ENCODE measurements around the gene CNN2.

Gene CNN2

DNA sequence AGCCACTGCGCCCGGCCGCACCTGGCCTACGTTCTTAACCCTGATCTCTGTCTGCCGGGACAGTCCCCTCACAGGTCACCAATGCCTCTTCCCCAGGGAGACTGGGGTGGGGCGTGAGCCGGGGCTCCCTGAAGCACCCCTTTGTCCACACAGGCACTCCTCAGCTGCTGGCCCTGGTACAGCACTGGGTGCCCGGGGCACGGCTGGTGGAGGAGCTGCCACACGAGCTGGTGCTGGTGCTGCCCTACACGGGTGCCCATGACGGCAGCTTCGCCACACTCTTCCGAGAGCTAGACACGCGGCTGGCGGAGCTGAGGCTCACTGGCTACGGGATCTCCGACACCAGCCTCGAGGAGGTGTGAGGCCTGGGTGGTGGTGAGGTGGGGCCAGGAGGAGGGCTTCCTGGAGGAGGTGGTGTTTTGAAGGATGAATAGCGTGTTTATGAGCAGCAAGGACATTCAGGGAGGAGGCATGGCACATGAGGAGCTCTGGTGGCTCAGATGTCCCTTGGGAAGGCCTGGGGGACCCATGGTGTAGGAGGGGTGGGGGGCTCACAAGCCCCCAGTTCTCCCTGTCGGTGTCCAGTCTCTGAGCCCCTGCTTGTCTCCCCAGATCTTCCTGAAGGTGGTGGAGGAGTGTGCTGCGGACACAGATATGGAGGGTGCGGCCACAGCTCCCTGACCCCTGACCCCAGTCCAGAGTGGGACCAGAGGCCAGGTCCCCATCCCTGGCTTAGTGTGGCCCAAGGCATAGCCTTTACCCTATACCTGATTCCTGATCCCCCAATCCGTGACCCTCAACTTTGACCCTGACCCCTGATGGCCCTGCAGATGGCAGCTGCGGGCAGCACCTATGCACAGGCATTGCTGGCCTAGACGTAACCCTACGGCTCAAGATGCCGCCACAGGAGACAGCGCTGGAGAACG lies 27.0 kb downstream of the CNN2 start:
- no peak for DNase-seq

DNA sequence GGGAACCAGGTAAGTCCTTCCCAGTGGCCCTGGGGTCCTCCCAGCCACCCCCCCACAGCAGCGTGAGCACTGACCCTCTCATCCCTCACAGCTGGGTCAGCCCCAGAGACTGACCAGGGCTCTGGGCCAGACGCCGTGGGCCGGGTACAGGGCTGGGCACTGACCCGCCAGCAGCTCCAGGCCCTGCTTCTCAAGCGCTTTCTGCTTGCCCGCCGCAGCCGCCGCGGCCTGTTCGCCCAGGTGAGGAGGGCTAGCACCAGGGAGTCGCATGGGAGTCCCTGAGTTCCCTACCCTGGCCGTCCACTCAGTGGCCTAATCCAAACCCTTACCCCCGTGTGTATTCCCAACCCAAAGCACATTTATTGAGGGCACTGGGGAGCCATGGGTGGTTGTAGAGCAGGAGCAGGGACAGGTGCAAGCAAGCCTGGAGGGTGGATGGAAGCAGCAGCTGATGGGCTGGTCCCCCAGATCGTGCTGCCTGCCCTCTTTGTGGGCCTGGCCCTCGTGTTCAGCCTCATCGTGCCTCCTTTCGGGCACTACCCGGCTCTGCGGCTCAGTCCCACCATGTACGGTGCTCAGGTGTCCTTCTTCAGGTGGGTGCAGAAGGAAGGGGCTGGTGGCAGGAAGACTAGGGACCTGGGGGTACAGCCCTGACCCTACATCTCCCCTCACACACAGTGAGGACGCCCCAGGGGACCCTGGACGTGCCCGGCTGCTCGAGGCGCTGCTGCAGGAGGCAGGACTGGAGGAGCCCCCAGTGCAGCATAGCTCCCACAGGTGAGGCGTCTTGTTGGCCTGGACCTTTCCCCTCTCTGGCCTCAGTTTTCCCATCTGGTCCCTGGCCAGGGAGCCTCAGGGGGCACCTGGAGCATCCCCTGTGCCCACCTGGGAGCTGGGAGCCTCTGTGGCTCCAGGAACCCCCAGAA lies 28.0 kb downstream of the CNN2 start:
- no peak for DNase-seq

DNA sequence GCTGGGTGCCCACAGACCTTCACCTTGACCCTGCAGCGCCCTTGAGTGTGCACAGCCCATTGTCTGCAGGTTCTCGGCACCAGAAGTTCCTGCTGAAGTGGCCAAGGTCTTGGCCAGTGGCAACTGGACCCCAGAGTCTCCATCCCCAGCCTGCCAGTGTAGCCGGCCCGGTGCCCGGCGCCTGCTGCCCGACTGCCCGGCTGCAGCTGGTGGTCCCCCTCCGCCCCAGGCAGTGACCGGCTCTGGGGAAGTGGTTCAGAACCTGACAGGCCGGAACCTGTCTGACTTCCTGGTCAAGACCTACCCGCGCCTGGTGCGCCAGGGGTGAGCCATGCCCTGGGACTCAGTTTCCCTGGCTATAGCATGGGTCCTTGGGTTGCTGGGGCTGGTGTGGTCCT lies 28.6 kb downstream of the CNN2 start:
- no peak for DNase-seq

DNA sequence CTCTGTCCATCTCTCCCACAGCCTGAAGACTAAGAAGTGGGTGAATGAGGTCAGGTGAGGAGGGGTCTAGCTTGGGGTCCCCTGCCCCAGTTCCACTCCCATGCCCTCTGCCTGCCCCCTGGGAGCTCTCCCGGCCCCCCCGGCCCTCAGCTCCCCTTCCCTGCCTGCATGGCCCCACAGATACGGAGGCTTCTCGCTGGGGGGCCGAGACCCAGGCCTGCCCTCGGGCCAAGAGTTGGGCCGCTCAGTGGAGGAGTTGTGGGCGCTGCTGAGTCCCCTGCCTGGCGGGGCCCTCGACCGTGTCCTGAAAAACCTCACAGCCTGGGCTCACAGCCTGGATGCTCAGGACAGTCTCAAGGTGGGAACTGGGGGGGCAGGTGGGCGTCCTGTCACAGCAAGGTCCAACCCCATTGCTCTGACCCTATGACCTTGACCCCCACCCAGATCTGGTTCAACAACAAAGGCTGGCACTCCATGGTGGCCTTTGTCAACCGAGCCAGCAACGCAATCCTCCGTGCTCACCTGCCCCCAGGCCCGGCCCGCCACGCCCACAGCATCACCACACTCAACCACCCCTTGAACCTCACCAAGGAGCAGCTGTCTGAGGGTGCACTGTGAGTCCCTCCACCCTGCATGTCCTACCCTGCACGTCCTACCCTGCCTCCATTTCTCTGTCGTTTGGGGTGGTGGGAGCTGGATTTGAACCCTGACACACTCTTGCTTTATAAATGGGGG lies 29.6 kb downstream of the CNN2 start:
- DNase-seq: no peak

DNA sequence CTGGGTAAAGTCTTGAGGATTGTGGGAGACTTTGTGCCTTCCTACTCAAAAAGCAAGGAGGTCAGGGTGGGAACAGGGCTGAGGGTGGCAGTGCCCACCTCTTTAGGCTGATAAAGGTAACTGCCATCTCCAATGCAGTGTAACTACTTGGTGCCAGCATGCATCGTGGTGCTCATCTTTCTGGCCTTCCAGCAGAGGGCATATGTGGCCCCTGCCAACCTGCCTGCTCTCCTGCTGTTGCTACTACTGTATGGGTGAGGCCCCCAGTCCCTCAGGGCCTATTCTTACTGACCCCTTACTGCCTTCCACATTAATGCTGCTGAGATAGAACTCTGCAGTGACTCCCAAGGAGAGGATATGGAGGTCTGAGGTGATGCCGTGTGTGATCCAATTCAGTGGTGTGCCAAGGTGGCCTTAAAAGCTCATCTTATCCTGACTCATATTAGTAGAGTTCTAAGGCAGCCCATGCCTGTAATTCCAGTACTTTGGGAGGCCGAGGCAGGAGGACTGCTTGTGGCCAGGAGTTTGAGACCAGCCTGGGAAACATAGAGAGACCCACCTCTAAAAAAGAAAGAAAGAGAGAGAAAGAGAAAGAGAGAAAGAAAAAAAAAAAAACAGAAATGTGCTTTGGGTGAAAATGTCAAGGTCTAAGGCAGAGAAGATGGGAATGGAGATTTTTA lies 30.9 kb downstream of the CNN2 start:
- DNase-seq: peak; percentile 48

DNA sequence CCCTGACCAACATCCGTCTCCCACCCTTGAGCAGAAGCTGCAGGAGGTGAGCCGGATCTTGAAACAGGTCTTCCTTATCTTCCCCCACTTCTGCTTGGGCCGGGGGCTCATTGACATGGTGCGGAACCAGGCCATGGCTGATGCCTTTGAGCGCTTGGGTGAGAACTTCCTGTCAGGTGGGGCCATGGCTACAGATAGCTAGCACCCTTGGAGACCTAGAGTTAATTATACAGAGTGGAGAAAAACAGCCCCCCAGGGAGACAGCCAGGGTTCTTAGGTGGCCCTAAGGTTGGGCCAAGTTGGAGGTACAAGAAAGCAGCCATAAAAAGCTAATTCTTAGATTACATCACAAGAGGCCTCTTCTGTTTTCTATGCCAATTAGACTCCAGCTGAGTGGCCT lies 31.7 kb downstream of the CNN2 start:
- DNase-seq: no peak

DNA sequence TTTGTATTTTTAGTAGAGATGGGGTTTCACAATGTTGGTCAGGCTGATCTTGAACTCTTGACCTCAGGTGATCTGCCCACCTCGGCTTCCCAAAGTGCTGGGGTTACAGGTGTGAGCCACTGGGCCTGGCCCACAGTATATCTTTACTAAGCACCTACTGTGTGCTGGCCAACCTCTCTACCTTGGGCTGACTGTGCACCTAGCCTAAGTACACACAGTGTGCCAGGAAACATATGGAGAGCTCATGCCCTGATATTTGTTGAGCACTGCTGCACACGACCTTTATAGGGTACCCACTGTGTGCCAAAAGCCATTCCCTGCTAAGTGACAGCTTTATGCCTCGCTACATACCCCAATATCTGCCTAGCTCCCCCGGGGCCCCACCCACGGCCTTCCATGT lies 34.3 kb downstream of the CNN2 start:
- no peak for DNase-seq

DNA sequence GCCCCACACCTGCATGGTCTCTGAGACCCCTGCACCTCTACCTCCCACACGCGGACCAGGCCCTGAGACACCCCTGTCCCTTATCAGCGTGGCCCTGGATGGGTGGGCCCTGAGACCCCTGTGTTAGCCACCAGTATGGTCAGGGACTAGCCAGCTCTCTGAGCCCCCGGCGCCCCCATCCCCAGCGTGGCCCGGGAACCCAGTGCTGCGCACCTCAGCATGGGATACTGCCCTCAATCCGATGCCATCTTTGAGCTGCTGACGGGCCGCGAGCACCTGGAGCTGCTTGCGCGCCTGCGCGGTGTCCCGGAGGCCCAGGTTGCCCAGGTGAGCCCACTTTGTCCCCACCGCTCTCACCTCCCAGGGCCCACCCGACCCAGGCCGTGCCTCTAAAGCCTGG lies 35.6 kb downstream of the CNN2 start:
- no peak for DNase-seq

DNA sequence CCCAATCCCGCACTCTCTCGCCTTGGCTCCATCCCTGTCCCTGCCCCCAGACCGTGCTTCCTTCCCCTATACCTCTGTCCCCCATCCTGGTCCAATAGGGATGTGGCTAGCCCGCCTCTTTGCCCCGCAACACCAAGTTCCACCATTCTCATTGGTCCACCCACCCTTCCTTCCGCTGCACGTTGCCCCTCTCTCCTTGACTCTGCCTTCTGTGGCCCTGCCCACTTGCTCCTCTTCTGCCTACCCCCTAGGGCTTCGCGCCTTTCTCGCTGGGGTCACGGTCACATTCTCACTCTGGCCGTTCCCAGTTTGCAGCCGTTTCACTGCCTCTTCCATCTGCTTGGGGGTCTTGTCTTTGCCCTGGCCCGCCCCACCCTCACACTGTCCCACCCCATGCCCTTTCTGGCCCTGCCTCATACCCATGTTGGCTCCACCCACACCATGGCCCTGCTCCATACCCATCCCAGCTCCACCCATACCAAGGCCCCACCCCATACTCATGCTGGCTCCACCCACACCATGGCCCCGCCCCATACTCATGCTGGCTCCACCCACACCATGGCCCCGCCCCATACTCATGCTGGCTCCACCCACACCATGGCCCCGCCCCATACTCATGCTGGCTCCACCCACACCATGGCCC lies 36.1 kb downstream of the CNN2 start:
- DNase-seq: peak; percentile 51

DNA sequence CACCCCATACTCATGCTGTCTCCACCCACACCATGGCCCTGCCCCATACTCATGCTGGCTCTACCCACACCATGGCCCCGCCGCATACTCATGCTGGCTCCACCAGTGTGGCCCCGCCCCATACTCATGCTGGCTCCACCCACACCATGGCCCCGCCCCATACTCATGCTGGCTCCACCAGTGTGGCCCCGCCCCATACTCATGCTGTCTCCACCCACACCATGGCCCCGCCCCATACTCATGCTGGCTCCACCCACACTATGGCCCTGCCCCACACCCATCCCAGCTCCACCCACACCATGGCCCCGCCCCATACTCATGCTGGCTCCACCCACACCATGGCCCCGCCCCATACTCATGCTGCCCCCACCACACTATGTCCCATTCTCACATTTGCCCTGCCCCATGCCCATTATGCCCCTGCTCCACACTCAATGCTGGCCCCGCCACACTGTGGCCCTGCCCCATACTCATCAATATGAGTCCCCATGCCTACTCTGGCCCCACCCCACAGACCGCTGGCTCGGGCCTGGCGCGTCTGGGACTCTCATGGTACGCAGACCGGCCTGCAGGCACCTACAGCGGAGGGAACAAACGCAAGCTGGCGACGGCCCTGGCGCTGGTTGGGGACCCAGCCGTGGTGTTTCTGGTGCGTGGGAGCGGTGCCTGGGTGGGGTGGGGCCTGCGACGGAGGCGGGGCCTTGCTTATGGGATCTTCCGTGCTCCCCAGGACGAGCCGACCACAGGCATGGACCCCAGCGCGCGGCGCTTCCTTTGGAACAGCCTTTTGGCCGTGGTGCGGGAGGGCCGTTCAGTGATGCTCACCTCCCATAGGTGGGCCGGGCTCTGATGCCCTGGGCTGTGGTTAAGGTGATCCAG lies 36.9 kb downstream of the CNN2 start:
- DNase-seq: peak; percentile 70

DNA sequence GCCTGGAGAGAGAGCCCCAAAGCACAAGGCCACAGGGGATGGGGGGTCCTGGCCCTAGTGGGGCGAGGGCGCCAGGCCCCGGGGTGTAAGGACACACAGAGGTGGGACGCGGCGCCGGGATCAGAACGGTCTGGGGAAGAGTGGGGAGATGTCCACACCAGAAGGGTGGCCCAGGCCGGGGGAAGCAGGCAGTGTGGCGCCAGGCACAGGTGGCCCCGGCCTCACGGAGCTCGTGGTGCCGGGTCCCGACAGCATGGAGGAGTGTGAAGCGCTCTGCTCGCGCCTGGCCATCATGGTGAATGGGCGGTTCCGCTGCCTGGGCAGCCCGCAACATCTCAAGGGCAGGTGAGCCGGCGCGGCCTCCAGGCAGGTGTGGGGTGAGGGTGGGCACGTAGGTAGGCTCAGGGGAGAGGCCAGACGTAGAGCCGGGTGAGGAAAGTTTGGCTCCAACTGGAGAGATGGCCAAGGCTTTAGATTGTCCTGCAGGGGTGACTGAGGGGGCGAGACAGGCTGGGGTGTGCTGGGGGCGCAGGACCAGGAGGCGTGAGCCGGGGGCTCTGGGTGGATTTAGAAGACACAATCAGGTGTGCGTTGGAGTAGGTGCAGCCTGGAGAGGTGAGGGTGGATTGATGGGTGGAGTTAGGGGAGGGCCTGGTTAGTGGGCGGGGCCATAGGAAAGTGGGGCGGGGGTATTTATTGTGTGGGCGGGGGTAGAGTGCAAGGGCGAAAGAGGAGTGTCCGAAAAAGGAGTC lies 37.7 kb downstream of the CNN2 start:
- DNase-seq: no peak

DNA sequence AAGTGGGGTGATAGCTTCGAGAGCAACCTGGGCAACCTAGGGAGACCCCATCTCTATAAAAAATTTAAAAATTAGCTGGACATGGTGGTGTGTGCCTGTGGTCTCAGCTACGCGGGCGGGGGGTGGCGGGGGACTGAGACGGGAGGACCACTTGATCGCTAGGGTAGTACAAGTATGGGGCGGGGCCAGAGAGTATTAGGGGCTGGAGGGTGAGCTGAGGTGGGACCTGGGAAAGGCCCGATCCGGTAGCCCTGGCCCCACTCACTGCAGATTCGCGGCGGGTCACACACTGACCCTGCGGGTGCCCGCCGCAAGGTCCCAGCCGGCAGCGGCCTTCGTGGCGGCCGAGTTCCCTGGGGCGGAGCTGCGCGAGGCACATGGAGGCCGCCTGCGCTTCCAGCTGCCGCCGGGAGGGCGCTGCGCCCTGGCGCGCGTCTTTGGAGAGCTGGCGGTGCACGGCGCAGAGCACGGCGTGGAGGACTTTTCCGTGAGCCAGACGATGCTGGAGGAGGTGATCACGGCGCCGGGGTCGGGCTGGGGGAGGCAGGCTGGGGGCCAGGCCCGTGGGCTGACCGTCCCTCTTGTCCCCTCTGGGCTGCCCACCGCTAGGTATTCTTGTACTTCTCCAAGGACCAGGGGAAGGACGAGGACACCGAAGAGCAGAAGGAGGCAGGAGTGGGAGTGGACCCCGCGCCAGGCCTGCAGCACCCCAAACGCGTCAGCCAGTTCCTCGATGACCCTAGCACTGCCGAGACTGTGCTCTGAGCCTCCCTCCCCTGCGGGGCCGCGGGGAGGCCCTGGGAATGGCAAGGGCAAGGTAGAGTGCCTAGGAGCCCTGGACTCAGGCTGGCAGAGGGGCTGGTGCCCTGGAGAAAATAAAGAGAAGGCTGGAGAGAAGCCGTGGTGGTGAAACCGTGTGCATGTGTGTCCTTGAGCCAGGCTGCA lies 38.5 kb downstream of the CNN2 start:
- peak; percentile 76 for DNase-seq

DNA sequence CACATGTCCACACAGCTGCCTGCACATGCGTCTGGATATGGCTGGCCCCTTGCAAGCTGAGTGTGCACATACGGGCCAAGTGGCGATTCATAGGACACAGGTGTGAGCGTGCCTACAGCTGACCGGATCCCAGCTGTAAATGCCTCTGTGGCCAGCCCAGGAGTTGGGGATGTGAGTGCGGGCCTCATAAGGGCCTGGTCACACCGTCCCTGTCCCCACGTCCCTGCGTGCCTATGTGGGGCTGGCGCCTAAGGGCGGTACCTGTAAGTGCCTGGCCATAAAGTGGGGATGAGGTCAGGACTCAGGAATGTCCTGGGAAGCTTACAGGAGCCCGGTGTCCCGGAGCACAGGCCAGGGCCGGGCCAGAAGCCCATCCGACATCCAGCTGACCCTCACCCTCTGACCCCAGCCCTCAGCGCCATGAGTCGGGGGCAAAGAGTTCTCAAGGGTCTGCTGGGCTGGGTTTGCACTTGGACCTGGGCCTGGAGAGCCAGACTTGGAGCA lies 39.2 kb downstream of the CNN2 start:
- DNase-seq: no peak

DNA sequence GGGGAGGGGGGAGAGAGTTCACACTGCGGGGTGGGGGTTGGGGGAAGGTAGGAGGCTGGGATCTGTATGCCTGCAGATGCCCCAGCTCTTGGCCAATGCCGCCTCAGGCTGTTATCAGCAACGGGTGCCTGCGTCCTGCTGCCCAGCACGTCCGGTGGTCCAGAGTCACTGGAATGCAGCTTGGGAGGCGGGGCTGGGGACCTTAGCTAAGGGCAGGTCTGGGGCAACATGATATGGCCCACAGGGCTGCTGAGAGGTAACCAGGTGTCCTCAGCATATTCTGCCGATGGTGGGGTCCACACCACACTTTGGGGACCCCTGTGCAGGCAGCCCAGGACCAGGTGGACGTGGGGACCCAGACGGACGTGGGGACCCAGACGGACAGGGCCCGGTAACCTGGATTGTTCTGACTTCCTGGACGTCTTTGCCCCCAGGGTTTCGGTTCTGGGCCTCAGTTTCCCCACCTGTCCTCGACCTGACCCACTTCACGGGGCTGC lies 39.9 kb downstream of the CNN2 start:
- no peak for DNase-seq

DNA sequence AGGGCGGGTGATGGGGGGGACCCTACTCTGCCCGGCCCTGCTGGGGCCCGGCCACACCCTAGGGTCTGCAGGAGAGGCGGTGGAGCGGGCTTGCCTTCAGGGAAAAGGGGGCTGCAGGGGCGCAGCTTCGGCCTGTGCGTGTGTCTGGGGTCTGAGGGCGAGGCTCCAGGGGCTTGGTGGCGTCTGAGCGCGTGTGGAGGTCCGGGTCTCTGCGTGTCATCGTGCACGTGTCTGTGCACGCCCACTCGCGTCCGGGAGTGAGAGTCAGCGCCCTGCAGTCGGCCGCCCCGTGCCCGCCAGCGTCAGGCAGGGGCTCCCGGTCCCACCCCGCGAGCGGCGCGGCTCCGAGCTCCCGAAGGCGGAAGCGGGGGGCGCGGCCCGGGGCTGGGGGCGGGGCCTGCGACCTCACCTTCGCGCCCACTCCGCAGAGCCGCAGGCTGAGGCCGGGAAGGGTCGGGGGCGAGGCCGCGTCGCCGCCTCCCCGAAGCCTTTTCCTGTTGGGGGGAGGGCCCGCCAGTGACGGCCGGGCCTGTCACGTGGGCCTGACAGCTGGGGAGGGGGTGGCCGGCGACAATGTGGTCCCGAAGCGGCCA lies 40.4 kb downstream of the CNN2 start, which contains the start of gene ARHGAP45:
Gene ARHGAP45 (plus strand): TSS at position 420 of the 593 bp plus-strand sequence. CDS start 239 bp downstream, outside the sequence.
- peak; percentile 87 for DNase-seq

DNA sequence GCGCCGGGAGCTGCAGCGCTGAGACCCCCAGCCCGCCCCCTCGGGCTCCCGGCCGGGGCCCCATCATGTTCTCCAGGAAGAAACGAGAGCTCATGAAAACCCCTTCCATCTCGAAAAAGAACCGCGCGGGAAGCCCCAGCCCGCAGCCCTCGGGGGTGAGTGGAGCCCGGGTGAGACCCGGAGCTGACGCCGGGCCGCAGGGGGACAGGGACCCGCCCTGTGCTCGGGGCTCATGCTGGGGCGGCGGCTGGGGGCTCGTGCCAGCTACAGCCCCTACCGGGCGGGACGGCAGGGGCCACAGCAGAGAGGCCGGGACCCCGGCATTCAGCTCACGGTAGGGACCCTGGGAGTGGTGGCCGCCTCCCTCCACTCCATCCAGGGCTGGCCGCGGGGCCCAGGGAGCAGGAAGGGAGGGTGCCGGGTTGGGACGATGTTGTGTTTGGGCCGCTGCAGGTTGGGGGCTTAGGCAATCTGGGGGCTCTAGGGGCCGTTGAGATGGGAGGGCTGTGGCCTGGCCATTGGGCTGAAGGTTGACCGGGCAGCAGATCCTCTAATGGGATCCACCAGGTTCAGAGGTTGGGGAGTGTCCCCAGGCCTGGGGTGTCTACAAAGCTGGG lies 41.0 kb downstream of the CNN2 start:
- DNase-seq: no peak

Data from activated CD4-positive, alpha-beta T cell treated with anti-CD3 and anti-CD28 coated beads, Interleukin-2, amount 50 U/mL, for 16 hours (primary cell).